Renal cortical epithelial cell (primary cell): ENCODE results near the gene TNRC6C. TPM values are rescaled to one million over a fixed set of nuclear protein-coding genes. Genes with fewer than 3 reads are reported as not detected.
"Not testable (repeated sequence)": the region's sequence is repeated elsewhere in the genome, so short reads cannot be mapped to it uniquely, and the experiment has no call there.

ENCODE experiments used
- DNase-seq: peaks from one replicate; pipeline ENCODE4 v3.0.0-alpha.2; 2011; ENCODE audit warnings: low read depth
- total RNA-seq: library from RNA; depleted of rRNA; stranded (reverse); fragments of >200 nt; gene quantifications from 2 replicates; pipeline ENCODE4 v1.2.3, GENCODE V29; 2014

Gene TNRC6C
- total RNA-seq, 1 donor from 2014 or later = 2.3 TPM

DNA sequence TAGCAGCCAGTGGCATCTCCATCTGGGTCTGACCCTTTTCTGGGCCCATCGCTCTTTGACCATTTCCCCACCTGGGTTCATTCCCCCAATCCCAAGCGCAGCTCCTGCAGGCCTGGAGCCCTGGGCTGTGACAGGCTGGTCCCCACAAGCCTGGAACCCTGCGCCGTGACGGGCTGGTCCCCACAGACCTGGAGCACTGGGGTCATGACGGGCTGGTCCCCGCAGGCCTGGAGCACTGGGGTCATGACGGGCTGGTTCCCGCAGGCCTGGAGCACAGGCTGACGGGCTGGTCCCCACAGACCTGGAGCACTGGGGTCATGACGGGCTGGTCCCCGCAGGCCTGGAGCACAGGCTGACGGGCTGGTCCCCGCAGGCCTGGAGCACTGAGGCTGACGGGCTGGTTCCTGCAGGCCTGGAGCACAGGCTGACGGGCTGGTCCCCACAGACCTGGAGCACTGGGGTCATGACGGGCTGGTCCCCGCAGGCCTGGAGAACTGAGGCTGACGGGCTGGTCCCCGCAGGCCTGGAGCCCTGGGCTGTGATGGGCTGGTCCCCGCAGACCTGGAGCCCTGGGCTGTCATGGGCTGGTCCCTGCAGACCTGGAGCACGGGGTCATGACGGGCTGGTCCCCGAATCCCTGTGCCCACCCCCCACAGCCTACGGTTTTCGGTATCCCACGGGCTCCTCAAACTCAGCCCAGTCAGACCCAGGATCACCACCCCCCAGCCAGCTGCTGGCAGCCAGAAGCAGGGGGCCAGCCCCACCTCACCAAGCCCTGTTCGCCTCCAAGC is 153.4 kb downstream of the TNRC6C start:
- no peak for DNase-seq

GRCh38 chr17:78112518-78113471 is 154.3 kb downstream of the TNRC6C start:
- no peak for DNase-seq

DNA sequence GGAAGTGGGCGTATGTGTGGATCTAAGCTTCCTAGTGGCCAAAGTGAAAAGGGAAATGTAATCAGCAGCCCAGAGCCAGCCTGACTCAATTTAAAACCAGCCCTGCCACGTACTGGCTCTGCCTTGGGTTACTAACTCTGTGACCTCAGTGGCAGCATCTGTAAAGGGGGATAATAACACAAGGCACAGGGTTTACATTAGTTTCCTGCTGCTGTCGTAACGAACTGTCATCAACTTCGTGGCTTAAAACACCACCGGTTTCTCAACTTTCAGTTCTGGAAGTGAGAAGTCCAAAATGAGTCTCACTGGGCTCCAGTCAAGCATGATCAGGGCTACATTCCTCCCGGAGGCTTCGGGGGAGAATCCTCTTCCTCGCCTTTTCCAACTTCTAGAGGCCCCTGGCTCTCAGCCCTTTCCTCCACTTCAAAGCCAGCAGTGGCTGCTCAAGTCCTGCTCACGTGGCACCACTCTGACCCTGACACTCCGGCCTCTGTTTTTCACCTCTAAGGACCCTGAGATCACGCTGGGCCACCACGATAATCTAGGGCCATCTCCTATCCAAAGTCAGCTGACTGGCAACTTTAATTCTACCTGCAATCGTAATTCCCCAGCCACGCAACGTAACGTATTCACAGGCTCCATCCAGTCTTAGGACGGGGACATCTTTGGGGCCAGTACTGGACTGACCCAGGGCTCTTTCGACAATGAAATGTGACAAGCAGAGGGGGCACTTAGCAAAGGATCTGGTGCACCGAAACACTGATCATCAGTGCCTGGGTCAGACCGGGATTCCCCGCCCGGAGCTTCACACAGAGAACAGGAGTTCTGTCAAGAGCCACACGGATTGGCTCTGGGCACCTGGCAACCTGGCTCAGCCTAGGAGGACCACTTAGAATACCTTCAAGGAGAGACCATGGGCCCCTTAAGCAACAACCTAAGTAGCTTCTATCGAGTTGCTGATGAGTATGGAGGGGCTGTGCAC is 155.6 kb downstream of the TNRC6C start:
- no peak for DNase-seq

GRCh38 chr17:78114831-78115723 is 156.6 kb downstream of the TNRC6C start:
- DNase-seq = no peak

DNA sequence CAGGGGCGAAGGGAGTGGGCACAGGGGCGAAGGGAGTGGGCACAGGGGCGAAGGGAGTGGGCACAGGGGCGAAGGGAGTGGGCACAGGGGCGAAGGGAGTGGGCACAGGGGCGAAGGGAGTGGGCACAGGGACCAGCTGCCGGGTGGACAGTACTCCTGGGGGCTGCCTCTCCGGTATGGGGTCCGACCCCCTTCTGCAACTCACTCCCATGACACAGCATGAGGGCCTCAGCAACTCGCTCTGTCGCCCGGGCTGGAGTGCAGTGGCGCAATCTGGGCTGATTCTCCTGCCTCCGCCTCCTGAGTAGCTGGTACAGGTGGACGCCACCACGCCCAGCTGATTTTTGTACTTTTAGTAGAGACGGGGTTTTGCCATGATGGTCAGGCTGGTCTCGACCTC is 157.3 kb downstream of the TNRC6C start:
- DNase-seq = not testable (repeated sequence)

DNA sequence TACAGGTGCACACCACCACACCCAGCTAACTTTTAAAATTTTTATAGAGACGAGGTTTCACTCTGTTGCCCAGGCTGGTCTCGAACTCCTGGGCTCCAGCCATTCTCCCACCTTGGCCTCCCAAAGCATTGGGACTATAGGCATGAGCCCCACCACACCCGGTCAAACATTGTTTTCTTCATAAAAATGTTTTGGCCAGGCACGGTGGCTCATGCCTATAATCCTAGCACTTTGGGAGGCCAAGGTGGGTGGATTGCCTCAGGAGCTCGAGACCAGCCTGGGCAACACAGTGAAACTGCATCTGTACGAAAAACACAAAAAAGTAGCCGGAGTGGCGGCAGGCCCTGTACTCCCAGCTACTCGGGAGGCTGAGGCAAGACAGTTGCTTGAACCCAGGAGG is 157.9 kb downstream of the TNRC6C start:
- DNase-seq = no peak

DNA sequence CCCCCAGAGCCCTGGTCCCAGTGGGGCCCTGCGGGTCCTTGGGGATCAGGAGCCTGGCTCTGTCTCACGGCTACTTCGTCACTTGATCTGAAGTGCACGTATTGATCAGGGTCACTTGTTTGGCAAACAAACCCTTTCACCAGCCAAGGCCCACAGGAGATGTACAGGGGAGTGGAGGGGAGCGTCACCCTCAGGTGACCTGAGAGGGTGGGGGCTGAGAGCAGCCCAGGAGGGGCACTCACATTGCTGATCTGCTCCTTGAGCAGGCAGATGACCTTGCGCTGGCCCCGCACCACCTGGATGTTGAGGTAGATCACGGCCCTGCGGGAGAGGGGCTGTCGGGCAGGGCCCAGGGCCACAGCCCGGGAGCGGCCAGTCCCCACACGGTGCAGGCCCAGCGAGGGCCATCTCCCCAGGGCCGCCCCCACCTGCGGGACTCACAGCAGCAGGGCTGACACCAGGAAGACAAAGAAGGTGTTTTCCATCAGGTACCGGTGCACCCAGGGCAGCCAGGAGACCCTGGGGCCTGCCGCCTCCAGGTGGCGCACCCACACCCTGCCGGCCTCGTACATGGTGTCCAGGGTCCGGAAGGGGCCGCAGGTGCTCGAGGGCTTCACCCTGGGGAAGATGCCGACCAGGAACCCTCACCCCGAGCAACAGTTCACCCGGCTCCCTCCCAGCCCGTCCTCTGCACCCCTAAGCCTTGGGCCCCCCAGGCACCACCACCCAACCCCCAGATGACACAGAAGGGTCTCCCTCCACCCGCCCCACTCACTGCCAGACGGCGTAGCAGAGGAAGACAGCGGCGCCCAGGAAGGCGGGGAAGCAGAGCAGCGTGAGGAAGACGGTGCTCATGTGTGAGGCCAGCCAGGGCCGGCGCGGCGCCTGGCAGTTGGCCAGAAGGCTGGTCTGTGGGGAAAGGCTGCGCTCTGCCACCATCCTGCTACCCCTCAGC is 158.8 kb downstream of the TNRC6C start:
- no peak for DNase-seq

- no peak for DNase-seq
Observed at GRCh38 chr17:78118801-78119241, 160.3 kb downstream of the TNRC6C start.

DNA sequence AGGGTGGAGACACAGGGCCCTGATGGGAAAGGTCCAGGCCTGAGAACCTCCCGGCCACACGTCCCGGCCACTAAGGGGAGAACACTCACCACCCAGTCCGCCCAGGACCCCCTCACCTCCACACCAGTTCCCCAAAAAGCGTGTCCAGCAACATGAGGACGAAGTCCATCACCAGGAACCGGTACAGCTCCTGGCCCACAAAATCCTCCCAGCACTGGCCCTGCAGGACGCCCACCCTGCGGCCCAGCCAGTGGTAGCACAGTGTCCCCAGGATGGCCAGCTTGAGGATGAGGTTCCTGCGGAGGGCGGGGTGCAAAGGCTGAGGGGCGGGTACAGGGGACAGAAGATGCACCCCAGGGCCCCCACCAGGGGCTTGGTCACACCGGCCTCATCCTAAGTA is 162.0 kb downstream of the TNRC6C start:
- no peak for DNase-seq

DNA sequence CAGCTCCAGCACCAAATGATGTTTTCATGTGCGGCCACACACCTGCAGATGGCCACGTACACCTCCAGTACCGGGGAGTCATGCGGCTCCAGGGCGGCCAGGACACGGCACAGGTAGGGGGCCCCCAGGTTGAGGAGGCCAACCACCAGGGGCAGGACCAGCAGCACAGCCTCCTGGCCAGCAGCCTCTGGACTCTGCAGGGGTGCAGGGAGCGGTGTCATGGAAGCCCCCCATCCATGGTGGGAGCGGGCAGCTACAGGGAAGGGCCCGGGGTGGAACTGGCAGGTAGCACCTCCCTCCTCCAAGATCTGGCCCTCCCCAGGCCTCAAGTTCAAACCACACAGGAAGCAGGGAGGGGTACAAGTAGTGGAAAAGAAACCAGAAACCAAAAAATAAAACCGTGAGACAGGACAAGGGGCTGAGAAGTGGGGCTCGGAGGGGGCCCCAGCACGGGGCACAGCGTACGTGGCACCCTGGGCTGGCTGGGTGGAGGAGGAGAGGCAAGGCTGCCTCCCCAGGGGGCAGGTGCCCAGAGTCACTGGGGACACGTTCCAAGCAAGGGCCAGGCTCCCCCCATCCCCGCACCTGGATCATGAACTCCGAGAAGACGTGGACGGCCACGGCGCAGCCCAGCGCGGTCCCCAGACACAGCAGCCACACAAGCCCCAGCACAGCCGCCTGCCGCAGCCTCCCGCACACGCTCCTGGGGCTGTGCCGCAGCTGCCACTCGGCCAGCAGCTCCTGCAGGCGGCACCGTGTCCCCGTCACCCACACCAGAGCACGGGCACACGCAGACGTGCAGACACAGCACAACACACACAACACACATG is 162.7 kb downstream of the TNRC6C start:
- no peak for DNase-seq

GRCh38 chr17:78121801-78122215 is 163.3 kb downstream of the TNRC6C start:
- DNase-seq = no peak

GRCh38 chr17:78122216-78122930 is 163.9 kb downstream of the TNRC6C start:
- DNase-seq = no peak

DNA sequence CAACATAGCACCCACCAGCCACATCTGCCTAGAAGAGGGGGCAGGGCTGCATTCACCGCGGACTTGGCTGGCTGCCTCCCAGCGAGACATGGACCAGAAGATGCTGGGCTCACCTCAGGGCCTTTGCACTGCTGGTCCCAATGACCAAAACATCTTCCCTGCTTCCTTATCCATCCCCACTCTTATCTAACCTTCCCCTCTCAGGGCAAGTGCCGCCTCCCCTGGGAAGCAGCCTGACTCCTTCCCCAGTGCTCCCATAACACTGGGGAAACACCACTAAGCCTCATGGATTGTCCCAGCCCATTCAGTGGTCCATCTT is 164.4 kb downstream of the TNRC6C start:
- DNase-seq = no peak

DNA sequence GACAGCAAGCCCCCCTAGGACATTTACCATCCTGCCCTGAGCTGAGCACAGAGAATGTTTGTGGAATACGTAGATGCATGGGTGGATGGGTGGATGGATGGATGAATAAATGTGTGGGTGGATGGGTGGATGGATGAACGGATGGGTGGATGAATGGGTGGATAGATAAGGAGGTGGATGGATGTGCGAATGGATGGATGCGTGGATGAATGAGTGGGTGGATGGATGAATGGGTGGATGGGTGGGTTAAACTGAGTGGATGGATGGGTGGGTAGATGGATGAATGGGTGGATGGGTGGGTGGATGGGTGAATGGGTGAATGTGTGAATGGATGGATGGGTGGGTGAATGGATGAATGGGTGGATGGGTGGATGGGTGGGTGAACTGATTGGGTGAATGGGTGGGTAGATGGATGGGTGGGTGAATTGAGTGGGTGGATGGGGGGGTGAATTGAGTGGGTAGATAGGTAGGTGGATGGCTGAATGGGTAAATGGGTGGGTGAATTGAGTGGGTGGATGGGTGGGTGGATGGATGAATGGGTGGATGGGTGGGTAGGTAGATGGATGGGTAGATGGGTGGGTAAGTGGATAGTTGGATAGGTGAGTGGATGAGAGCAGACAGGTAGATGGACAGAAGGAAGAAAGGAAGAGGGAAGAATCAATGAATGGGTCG is 164.9 kb downstream of the TNRC6C start:
- no peak for DNase-seq

DNA sequence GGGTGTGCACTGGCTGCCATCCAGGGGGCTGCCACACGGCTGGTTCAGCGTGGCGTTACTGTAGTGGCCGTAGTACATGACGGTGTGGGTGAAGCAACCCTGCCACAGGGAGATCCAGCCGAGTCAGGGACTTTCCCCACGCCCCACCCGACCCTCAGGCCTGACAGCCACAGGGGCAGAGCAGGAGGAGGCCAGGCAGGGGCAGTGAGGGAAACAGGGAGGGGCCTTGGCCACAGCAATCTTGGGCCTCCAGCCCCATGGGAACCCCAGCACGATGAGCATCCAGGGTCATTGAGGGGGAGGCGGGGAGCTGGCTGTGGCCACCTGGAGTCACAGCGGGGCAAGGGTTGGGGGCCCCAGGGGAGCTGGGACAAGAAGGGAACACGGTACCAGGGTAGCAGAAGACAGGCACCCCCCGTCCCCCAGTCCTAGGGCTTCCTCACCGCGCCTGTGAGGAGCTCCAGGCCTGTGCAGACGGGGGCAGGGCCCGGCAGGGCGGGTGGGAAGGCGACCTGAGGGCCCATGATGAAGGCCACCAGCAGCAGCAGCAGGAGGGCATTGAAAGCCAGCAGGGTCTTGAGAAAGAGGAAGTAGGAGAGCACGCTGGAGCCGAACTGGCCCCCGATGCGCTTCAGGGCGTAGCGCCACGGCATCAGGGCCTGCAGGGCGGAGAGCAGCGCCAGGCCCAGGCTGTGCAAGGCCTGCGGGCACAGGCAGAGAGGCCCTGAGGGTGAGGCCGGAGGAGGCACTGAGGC is 165.8 kb downstream of the TNRC6C start:
- no peak for DNase-seq

DNA sequence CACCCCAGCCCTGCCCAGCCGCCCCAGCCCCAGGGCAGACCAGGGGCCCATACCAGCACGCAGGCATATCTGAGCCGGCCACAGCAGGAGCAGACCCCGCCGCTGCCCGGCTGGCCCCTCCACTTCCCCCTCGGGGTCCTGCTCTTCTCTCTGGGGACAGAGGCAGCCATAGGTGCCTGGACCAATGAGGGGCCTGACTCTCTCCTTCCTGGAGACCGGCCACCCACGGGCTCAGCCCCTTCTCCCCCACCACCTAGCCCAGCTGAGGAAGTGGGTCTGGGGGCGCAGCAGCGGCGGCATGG is 166.3 kb downstream of the TNRC6C start:
- no peak for DNase-seq
